Testis (tissue), 3 donors: ENCODE measurements around the gene EMILIN3. TPM values are rescaled to one million over a fixed set of nuclear protein-coding genes. Genes with fewer than 3 reads are reported as not detected.

ENCODE experiments used
- DNase-seq: peaks from one replicate; pipeline ENCODE4 v3.0.0-alpha.2; 2019
- H3K27ac ChIP-seq, 2 donors: fragments of 200-600 bp; sonication (generic); one replicate each; pipeline ENCODE4 v1.5.1; 2019
- H3K27me3 ChIP-seq: fragments of 200-600 bp; sonication (generic); one replicate; pipeline ENCODE4 v1.5.1; 2019
- H3K36me3 ChIP-seq: fragments of 200-600 bp; sonication (generic); one replicate; pipeline ENCODE4 v1.5.1; 2017; ENCODE audit warnings: low read depth; ENCODE audit errors: missing control alignments
- H3K4me1 ChIP-seq: fragments of 200-600 bp; sonication (generic); one replicate; pipeline ENCODE4 v1.5.1; 2019
- H3K4me3 ChIP-seq, 2 donors: fragments of 200-600 bp; sonication (generic); one replicate each; pipeline ENCODE4 v1.5.1; 2017 to 2019
- H3K9me3 ChIP-seq: fragments of 200-600 bp; sonication (generic); one replicate; pipeline ENCODE4 v1.5.1; 2017
- CTCF ChIP-seq, 3 experiments: fragments of 450-650 bp in 2 of 3; fragments of 200-600 bp in 1 of 3; sonication (generic) in 1 of 3; IDR thresholded peaks; one replicate each; pipeline ENCODE4 v1.5.1; 2016 to 2019; ENCODE audit warnings: antibody characterized with exemption in 3 of 3, mild to moderate bottlenecking in 2 of 3, moderate library complexity in 1 of 3
- POLR2A ChIP-seq: fragments of 450-650 bp; IDR thresholded peaks from one replicate; pipeline ENCODE4 v1.6.1; 2017; ENCODE audit warnings: antibody characterized with exemption, mild to moderate bottlenecking, moderate library complexity
- WGBS, 2 donors: methylation state at CpG; one replicate each; pipeline ENCODE4 v1.1.5; 2018; 5-methylcytosine and 5-hydroxymethylcytosine counted together
- intact Hi-C: fragments of 100-400 bp; cut with DNase I; formaldehyde crosslinking; loops from one replicate; pipeline ENCODE4 v1.15.1; 2023; ENCODE audit warnings: low total_unique reads
- polyA plus RNA-seq: library from polyadenylated mRNA; stranded (reverse); fragments of 350-450 nt; fragmentation: Illumina TruSeq; extraction: RNeasy Lipid Tissue Mini Kit (QIAGEN cat#74804); gene quantifications from one replicate; pipeline ENCODE4 v1.2.3, GENCODE V29; 2014; ENCODE audit warnings: low read depth, low replicate concordance; ENCODE audit not compliant: insufficient read depth
- total RNA-seq, 2 donors: library from RNA; depleted of rRNA; stranded (reverse); fragments of >200 nt; gene quantifications; one replicate each; pipeline ENCODE4 v1.2.3, GENCODE V29; 2016

Gene EMILIN3
- total and polyA plus RNA-seq, 3 donors from 2014 or later = 3.7 to 14.8 (median 4.2) TPM

GRCh38 chr20:41336711-41337492 lies 29.7 kb downstream of the EMILIN3 start:
- 85 to 95% methylated on average over 4 of the region's 4 CpGs for WGBS, 2 donors
- no peak overlapping the region for H3K27ac ChIP-seq
- peaks cover 14% of the 10 kb centered on the region for H3K4me1 ChIP-seq

GRCh38 chr20:41335591-41335990 lies 31.0 kb downstream of the EMILIN3 start:
- intact Hi-C loops = loop anchor here (10.0 kb wide), 1 partner anchor 161 kb away; no protein-coding TSS in a partner anchor
- Histone ChIP-seq H3K27me3 (no peaks in the 10 kb centered on the region), H3K27ac (no peak overlapping the region), H3K9me3 (no peaks in the 10 kb centered on the region), H3K4me3 (no peak overlapping the region), H3K4me1 (peaks cover 8% of the 10 kb centered on the region), H3K36me3 (no peaks in the 10 kb centered on the region)
- 33 to 57% methylated on average over 1 of the region's 1 CpG for WGBS, 2 donors
- no peak for DNase-seq
- TF ChIP-seq POLR2A = no peak
- TF ChIP-seq CTCF (IDR thresholded peaks at IDR 0.05) = no peak

More at GRCh38 chr20:41336711-41337492, 29.7 kb downstream of the EMILIN3 start:
- intact Hi-C loops = loop anchor here (10.0 kb wide), 1 partner anchor 162 kb away; no protein-coding TSS in a partner anchor
- Histone ChIP-seq H3K36me3 (no peaks in the 10 kb centered on the region), H3K27me3 (no peaks in the 10 kb centered on the region), H3K4me3 (no peak overlapping the region), H3K9me3 (no peaks in the 10 kb centered on the region)
- no peak for TF ChIP-seq POLR2A
- TF ChIP-seq CTCF (IDR thresholded peaks at IDR 0.05) = no peak
- no peak for DNase-seq

GRCh38 chr20:41334443-41335421 lies 31.9 kb downstream of the EMILIN3 start:
- Histone ChIP-seq H3K4me3 (no peak overlapping the region), H3K27ac (no peak overlapping the region), H3K4me1 (peaks cover 5% of the 10 kb centered on the region), H3K9me3 (no peaks in the 10 kb centered on the region), H3K27me3 (no peaks in the 10 kb centered on the region), H3K36me3 (no peaks in the 10 kb centered on the region)
- intact Hi-C loops = loop anchor here (10.0 kb wide), 1 partner anchor 160 kb away; no protein-coding TSS in a partner anchor
- no peak for DNase-seq
- 69 to 70% methylated on average over 15 of the region's 15 CpGs for WGBS, 2 donors
- TF ChIP-seq CTCF (IDR thresholded peaks at IDR 0.05) (no peak), POLR2A (no peak)

- H3K27me3 ChIP-seq = no peaks in the 10 kb centered on the region
- no peak overlapping the region for H3K27ac ChIP-seq
- 93 to 95% methylated on average over 2 of the region's 2 CpGs for WGBS, 2 donors
- TF ChIP-seq CTCF (IDR thresholded peaks at IDR 0.05) = no peak
- TF ChIP-seq POLR2A = no peak
- H3K9me3 ChIP-seq = no peaks in the 10 kb centered on the region
- no peak overlapping the region for H3K4me3 ChIP-seq
- H3K4me1 ChIP-seq = peaks cover 7% of the 10 kb centered on the region
- intact Hi-C loops = loop anchor here (10.0 kb wide), 1 partner anchor 159 kb away; no protein-coding TSS in a partner anchor
- no peak for DNase-seq
- H3K36me3 ChIP-seq = no peaks in the 10 kb centered on the region
Measured at GRCh38 chr20:41334036-41334435, 32.6 kb downstream of the EMILIN3 start.
